ENCODE results near the gene NCAPG2.

NCAPG2 gene

GRCh38 chr7:158730383-158731346 lies 26.1 kb upstream of the NCAPG2 start:
- TF ChIP-seq GATA3 (IDR thresholded peaks at IDR 0.05; ENCODE audit: low read depth, low read length) (no peak), GATA2 (IDR thresholded peaks at IDR 0.05; ENCODE audit: low read depth, low read length) (no peak)

- TF ChIP-seq GATA2 (IDR thresholded peaks at IDR 0.05; ENCODE audit: low read depth, low read length) (no peak), GATA3 (IDR thresholded peaks at IDR 0.05; ENCODE audit: low read depth, low read length) (no peak)
Observed at GRCh38 chr7:158729646-158730382, 25.2 kb upstream of the NCAPG2 start.

- TF ChIP-seq GATA3 (IDR thresholded peaks at IDR 0.05; ENCODE audit: low read depth, low read length): no peak
- TF ChIP-seq GATA2 (IDR thresholded peaks at IDR 0.05; ENCODE audit: low read depth, low read length): no peak
Observed at GRCh38 chr7:158728911-158729645, 24.5 kb upstream of the NCAPG2 start.

GRCh38 chr7:158727690-158728089 lies 23.1 kb upstream of the NCAPG2 start:
- TF ChIP-seq GATA3 (IDR thresholded peaks at IDR 0.05; ENCODE audit: low read depth, low read length): no peak
- no peak for TF ChIP-seq GATA2 (IDR thresholded peaks at IDR 0.05; ENCODE audit: low read depth, low read length)

- TF ChIP-seq GATA2 (IDR thresholded peaks at IDR 0.05; ENCODE audit: low read depth, low read length): no peak
Observed at GRCh38 chr7:158726277-158726807, 21.7 kb upstream of the NCAPG2 start.

- no peak for TF ChIP-seq GATA3 (IDR thresholded peaks at IDR 0.05; ENCODE audit: low read depth, low read length)
- no peak for TF ChIP-seq GATA2 (IDR thresholded peaks at IDR 0.05; ENCODE audit: low read depth, low read length)
Observed at GRCh38 chr7:158725506-158725800, 20.8 kb upstream of the NCAPG2 start.

- no peak for TF ChIP-seq GATA3 (IDR thresholded peaks at IDR 0.05; ENCODE audit: low read depth, low read length)
- TF ChIP-seq GATA2 (IDR thresholded peaks at IDR 0.05; ENCODE audit: low read depth, low read length): no peak
Observed at GRCh38 chr7:158724658-158725505, 20.3 kb upstream of the NCAPG2 start.

GRCh38 chr7:158723714-158724385 lies 19.2 kb upstream of the NCAPG2 start:
- no peak for TF ChIP-seq GATA3 (IDR thresholded peaks at IDR 0.05; ENCODE audit: low read depth, low read length)
- no peak for TF ChIP-seq GATA2 (IDR thresholded peaks at IDR 0.05; ENCODE audit: low read depth, low read length)

GRCh38 chr7:158723266-158723665 lies 18.7 kb upstream of the NCAPG2 start:
- TF ChIP-seq GATA2 (IDR thresholded peaks at IDR 0.05; ENCODE audit: low read depth, low read length) (no peak), GATA3 (IDR thresholded peaks at IDR 0.05; ENCODE audit: low read depth, low read length) (no peak)

GRCh38 chr7:158722574-158723237 lies 18.1 kb upstream of the NCAPG2 start:
- TF ChIP-seq GATA3 (IDR thresholded peaks at IDR 0.05; ENCODE audit: low read depth, low read length) (no peak), GATA2 (IDR thresholded peaks at IDR 0.05; ENCODE audit: low read depth, low read length) (no peak)

- TF ChIP-seq GATA2 (IDR thresholded peaks at IDR 0.05; ENCODE audit: low read depth, low read length) (no peak), GATA3 (IDR thresholded peaks at IDR 0.05; ENCODE audit: low read depth, low read length) (no peak)
Observed at GRCh38 chr7:158720112-158720511, 15.5 kb upstream of the NCAPG2 start.

- TF ChIP-seq GATA2 (IDR thresholded peaks at IDR 0.05; ENCODE audit: low read depth, low read length) (no peak), GATA3 (IDR thresholded peaks at IDR 0.05; ENCODE audit: low read depth, low read length) (no peak)
Observed at GRCh38 chr7:158716802-158717201, 12.2 kb upstream of the NCAPG2 start.
